Measurements from ENCODE around the gene GPR37.

GPR37 gene

DNA sequence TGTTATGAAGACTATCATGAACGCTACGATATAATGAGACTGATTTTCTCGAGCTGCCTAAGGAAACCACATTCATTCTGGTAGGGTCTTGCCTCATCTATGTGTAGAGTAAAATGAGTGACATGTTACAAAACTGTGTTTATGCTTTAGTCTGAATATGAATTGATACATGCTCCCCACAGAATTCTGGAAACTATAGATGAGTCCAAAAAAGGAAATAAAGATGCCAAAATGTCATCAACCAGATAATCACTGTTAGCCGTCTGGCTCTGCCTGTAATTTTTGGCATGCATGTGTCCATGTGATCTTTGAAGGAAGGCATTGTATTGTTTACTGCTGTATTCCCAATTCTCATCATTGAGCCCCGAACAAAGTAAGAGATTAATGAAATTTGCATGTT, 42.6 kb upstream of the GPR37 start:
- H3K27ac Mint-ChIP-seq: no peak overlapping the region
- no peaks in the 10 kb centered on the region for H3K36me3 Mint-ChIP-seq (ENCODE audit: low read depth)
- TF ChIP-seq CTCF (IDR thresholded peaks at IDR 0.05; ENCODE audit: unreplicated experiment in 3 of 3): no peak
- no peaks in the 10 kb centered on the region for H3K4me1 Mint-ChIP-seq
- H3K4me3 Mint-ChIP-seq: no peak overlapping the region
- no peaks in the 10 kb centered on the region for H3K9me3 Mint-ChIP-seq
- no peaks in the 10 kb centered on the region for H3K27me3 Mint-ChIP-seq (ENCODE audit: low read depth)

DNA sequence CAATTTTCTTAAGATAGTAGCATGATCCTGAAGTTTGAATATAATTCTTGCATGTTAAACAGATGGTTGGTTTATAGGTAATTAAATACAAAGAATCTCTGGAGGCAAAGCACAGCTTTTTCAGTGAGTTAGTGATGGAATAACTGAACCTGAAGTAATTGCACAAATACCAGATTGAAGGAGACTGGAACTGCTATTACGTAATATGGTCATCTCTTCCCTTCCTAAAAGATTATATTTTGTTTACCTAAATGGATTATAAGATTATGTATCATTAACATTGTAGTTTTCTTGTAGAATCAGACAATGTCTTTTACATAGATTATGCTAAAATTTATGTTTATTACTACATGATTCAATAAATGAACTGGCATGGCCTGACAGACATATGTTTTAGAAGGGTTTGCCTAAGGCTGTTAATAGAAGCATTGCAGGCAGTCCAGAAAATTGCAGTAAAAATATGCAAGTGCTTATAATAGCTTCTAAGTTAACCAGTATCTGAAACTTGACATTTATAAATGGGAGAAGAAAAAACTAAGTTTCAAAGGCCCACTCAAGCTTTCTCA, 35.8 kb upstream of the GPR37 start:
- no peak overlapping the region for H3K27ac Mint-ChIP-seq
- H3K27me3 Mint-ChIP-seq (ENCODE audit: low read depth): no peaks in the 10 kb centered on the region
- no peak for TF ChIP-seq CTCF (IDR thresholded peaks at IDR 0.05; ENCODE audit: unreplicated experiment in 3 of 3)
- no peaks in the 10 kb centered on the region for H3K4me1 Mint-ChIP-seq
- H3K36me3 Mint-ChIP-seq (ENCODE audit: low read depth): no peaks in the 10 kb centered on the region
- no peak overlapping the region for H3K4me3 Mint-ChIP-seq
- peaks cover 2% of the 10 kb centered on the region for H3K9me3 Mint-ChIP-seq

DNA sequence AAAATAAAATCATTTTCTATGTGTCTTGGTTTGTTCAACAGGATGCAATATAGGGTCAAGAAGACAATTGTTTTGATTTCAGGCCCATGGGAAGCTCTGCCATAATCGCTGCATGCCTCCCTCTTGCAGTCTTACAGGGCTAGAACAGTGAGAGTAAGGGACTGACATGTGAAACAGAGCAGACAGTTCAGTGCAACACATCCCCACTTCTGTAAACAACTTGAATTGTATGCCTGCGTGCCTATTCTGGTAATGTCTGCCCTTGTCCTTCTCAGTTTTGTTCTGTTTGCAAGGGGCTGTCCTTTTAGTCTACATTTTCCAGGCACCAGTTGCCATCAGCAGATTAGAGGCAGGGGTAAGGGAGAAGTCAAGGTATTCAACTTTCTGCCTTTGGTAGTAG, 34.8 kb upstream of the GPR37 start:
- H3K4me1 Mint-ChIP-seq: no peaks in the 10 kb centered on the region
- H3K4me3 Mint-ChIP-seq: no peak overlapping the region
- TF ChIP-seq CTCF (IDR thresholded peaks at IDR 0.05; ENCODE audit: unreplicated experiment in 3 of 3): no peak
- no peaks in the 10 kb centered on the region for H3K36me3 Mint-ChIP-seq (ENCODE audit: low read depth)
- H3K27me3 Mint-ChIP-seq (ENCODE audit: low read depth): no peaks in the 10 kb centered on the region
- H3K9me3 Mint-ChIP-seq: peaks cover 7% of the 10 kb centered on the region
- H3K27ac Mint-ChIP-seq: no peak overlapping the region

GRCh38 chr7:124799448-124799847, 33.9 kb upstream of the GPR37 start:
- Mint-ChIP-seq H3K27ac (no peak overlapping the region), H3K4me3 (no peak overlapping the region), H3K9me3 (peaks cover 7% of the 10 kb centered on the region), H3K36me3 (ENCODE audit: low read depth) (no peaks in the 10 kb centered on the region), H3K27me3 (ENCODE audit: low read depth) (no peaks in the 10 kb centered on the region), H3K4me1 (no peaks in the 10 kb centered on the region)
- no peak for TF ChIP-seq CTCF (IDR thresholded peaks at IDR 0.05; ENCODE audit: unreplicated experiment in 3 of 3)

DNA sequence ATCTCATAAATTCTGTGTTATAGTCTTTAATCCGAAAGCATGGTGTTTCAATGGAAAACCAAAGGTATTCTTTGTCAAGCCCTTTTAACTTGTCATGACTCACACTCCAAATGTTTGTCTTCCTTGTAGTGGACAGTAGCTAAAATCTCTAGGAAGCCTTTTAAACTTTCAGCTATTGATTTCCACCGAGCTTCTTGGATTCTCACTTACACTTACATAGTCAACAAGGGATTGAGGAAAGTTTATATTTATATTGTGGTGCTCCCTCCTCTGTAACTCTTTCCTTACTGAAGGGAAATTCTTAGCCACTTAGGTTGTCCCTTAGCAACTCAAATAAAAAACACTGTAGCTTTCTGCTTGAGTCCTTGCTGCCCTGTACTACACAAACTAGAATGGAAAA, 31.2 kb upstream of the GPR37 start:
- no peaks in the 10 kb centered on the region for H3K27me3 Mint-ChIP-seq (ENCODE audit: low read depth)
- no peak overlapping the region for H3K4me3 Mint-ChIP-seq
- H3K36me3 Mint-ChIP-seq (ENCODE audit: low read depth): no peaks in the 10 kb centered on the region
- H3K27ac Mint-ChIP-seq: no peak overlapping the region
- H3K9me3 Mint-ChIP-seq: peaks cover 7% of the 10 kb centered on the region
- no peaks in the 10 kb centered on the region for H3K4me1 Mint-ChIP-seq
- TF ChIP-seq CTCF (IDR thresholded peaks at IDR 0.05; ENCODE audit: unreplicated experiment in 3 of 3): no peak

- Mint-ChIP-seq H3K27ac (no peak overlapping the region), H3K4me1 (no peaks in the 10 kb centered on the region), H3K9me3 (peaks cover 7% of the 10 kb centered on the region), H3K36me3 (ENCODE audit: low read depth) (no peaks in the 10 kb centered on the region), H3K4me3 (no peak overlapping the region), H3K27me3 (ENCODE audit: low read depth) (peaks cover 3% of the 10 kb centered on the region)
- no peak for TF ChIP-seq CTCF (IDR thresholded peaks at IDR 0.05; ENCODE audit: unreplicated experiment in 3 of 3)
Measured at GRCh38 chr7:124792696-124793095, 27.1 kb upstream of the GPR37 start.

Data from nephron (organoid).